Left renal pelvis (tissue), 4 donors: ENCODE measurements around the gene NHERF2. TPM values are rescaled to one million over a fixed set of nuclear protein-coding genes. Genes with fewer than 3 reads are reported as not detected.

ENCODE experiments used
- polyA plus RNA-seq, 4 donors: library from polyadenylated mRNA; unstranded; fragments of 120-200 nt; gene quantifications; one replicate each; pipeline ENCODE4 v1.2.1, GENCODE V29; 2013; ENCODE audit not compliant: insufficient read length in 4 of 4

Gene NHERF2
- polyA plus RNA-seq, 4 donors = 102 to 161 (median 104) TPM

Other genes with a start within 250 kb of the NHERF2 start
- 10 to 100 TPM; 31.4 to 53.3 (median 35.4) TPM for gene SPSB3, start 244.3 kb upstream of the NHERF2 start, polyA plus RNA-seq
- gene NUBP2, start 243.9 kb upstream of the NHERF2 start, polyA plus RNA-seq = 10 to 100 TPM; 32.7 to 58.6 (median 34.8) TPM
- gene IGFALS, start 233.2 kb upstream of the NHERF2 start, polyA plus RNA-seq = 1 to 10 TPM in 3 of 4 donors, under 1 TPM in 1; 0.15 to 3.6 (median 1.6) TPM
- gene HAGH, start 200.1 kb upstream of the NHERF2 start, polyA plus RNA-seq = 10 to 100 TPM; 29.7 to 51.8 (median 31.9) TPM
- gene FAHD1, start 199.7 kb upstream of the NHERF2 start, polyA plus RNA-seq = 10 to 100 TPM; 22.5 to 46.7 (median 34.7) TPM
- gene MEIOB, start 154.7 kb upstream of the NHERF2 start, polyA plus RNA-seq = 1 to 10 TPM in 2 of 4 donors, under 1 TPM in 2; 0.25 to 3.1 (median 1.00) TPM
- under 1 TPM in 3 of 4 donors, not detected in 1; 0.27 to 0.63 (median 0.42) TPM for gene HS3ST6, start 108.5 kb upstream of the NHERF2 start, polyA plus RNA-seq
- gene MSRB1, start 83.7 kb upstream of the NHERF2 start, polyA plus RNA-seq = 10 to 100 TPM; 12.7 to 78.7 (median 58.5) TPM
- under 1 TPM; 0.09 to 0.34 (median 0.13) TPM for gene RPL3L, start 72.2 kb upstream of the NHERF2 start, polyA plus RNA-seq
- gene NDUFB10, start 67.4 kb upstream of the NHERF2 start, polyA plus RNA-seq = 100 to 1,000 TPM in 3 of 4 donors, 10 to 100 TPM in 1; 86.4 to 134 (median 128) TPM
- 1,000 to 10,000 TPM; 1,831 to 2,075 (median 1,960) TPM for gene RPS2, start 62.1 kb upstream of the NHERF2 start, polyA plus RNA-seq
- gene RNF151, start 60.0 kb upstream of the NHERF2 start, polyA plus RNA-seq = not detected
- 10 to 100 TPM; 25.1 to 46.9 (median 29.1) TPM for gene TBL3, start 54.8 kb upstream of the NHERF2 start, polyA plus RNA-seq
- 1 to 10 TPM in 1 of 4 donors, under 1 TPM in 3; 0.45 to 3.0 (median 0.78) TPM for gene NOXO1, start 45.4 kb upstream of the NHERF2 start, polyA plus RNA-seq
- gene GFER, start 42.7 kb upstream of the NHERF2 start, polyA plus RNA-seq = 10 to 100 TPM; 17.3 to 29.2 (median 23.9) TPM
- gene SYNGR3, start 36.9 kb upstream of the NHERF2 start, polyA plus RNA-seq = 1 to 10 TPM; 1.7 to 3.1 (median 1.9) TPM
- gene ZNF598, start 17.1 kb upstream of the NHERF2 start, polyA plus RNA-seq = 10 to 100 TPM; 16.9 to 28.3 (median 18.9) TPM
- 10 to 100 TPM in 1 of 4 donors, 1 to 10 TPM in 3; 4.2 to 12.3 (median 7.3) TPM for gene NPW, start 7.1 kb upstream of the NHERF2 start, polyA plus RNA-seq
- 10 to 100 TPM; 15.8 to 27.1 (median 17.5) TPM for gene NTHL1, start 20.9 kb downstream of the NHERF2 start, polyA plus RNA-seq
- 100 to 1,000 TPM; 121 to 183 (median 146) TPM for gene TSC2, start 21.1 kb downstream of the NHERF2 start, polyA plus RNA-seq
- gene PKD1, start 109.0 kb downstream of the NHERF2 start, polyA plus RNA-seq = 100 to 1,000 TPM in 2 of 4 donors, 10 to 100 TPM in 2; 51.6 to 119 (median 94.0) TPM
- gene RAB26, start 121.7 kb downstream of the NHERF2 start, polyA plus RNA-seq = 1 to 10 TPM; 1.9 to 4.0 (median 2.4) TPM
- 10 to 100 TPM; 41.7 to 56.9 (median 50.5) TPM for gene TRAF7, start 128.9 kb downstream of the NHERF2 start, polyA plus RNA-seq
- 1 to 10 TPM in 3 of 4 donors, under 1 TPM in 1; 0.79 to 2.4 (median 1.4) TPM for gene CASKIN1, start 169.7 kb downstream of the NHERF2 start, polyA plus RNA-seq
- gene MLST8, start 178.6 kb downstream of the NHERF2 start, polyA plus RNA-seq = 10 to 100 TPM; 32.8 to 55.0 (median 40.7) TPM
- gene BRICD5, start 184.0 kb downstream of the NHERF2 start, polyA plus RNA-seq = 10 to 100 TPM in 1 of 4 donors, 1 to 10 TPM in 3; 4.6 to 11.5 (median 5.4) TPM
- 10 to 100 TPM in 3 of 4 donors, 1 to 10 TPM in 1; 7.3 to 19.3 (median 13.3) TPM for gene PGP, start 187.9 kb downstream of the NHERF2 start, polyA plus RNA-seq
- gene E4F1, start 196.7 kb downstream of the NHERF2 start, polyA plus RNA-seq = 10 to 100 TPM; 13.8 to 24.3 (median 15.7) TPM
- 1 to 10 TPM in 1 of 4 donors, under 1 TPM in 3; 0.63 to 2.0 (median 0.90) TPM for gene DNASE1L2, start 209.5 kb downstream of the NHERF2 start, polyA plus RNA-seq
- gene ECI1, start 224.7 kb downstream of the NHERF2 start, polyA plus RNA-seq = 10 to 100 TPM; 30.5 to 89.5 (median 58.5) TPM
- 100 to 1,000 TPM; 146 to 214 (median 201) TPM for gene RNPS1, start 241.2 kb downstream of the NHERF2 start, polyA plus RNA-seq